ENCODE results near the gene MAP1LC3C.

- TF ChIP-seq CTCF (conservative IDR thresholded peaks at IDR 0.05; ENCODE audit: low read depth, low read length) = no peak
- no peak for TF ChIP-seq EZH2 (IDR thresholded peaks at IDR 0.05; ENCODE audit: low read length, unreplicated experiment)
- TF ChIP-seq EZH2phosphoT487 (IDR thresholded peaks at IDR 0.05; ENCODE audit: borderline replicate concordance, low read length) = no peak
Observed at GRCh38 chr1:241947354-241947753, 51.5 kb downstream of the MAP1LC3C start.
